Stimulated activated CD4-positive, alpha-beta T cell treated with anti-CD3 and anti-CD28 coated beads, Interleukin-2, amount 100 ng/mL, for 24 hours (primary cell): ENCODE measurements around the gene DDX51.

Experiments used
- DNase-seq, 2 donors: peaks; one replicate each; pipeline ENCODE4 v3.0.0-alpha.2; 2020

Gene DDX51, protein sequence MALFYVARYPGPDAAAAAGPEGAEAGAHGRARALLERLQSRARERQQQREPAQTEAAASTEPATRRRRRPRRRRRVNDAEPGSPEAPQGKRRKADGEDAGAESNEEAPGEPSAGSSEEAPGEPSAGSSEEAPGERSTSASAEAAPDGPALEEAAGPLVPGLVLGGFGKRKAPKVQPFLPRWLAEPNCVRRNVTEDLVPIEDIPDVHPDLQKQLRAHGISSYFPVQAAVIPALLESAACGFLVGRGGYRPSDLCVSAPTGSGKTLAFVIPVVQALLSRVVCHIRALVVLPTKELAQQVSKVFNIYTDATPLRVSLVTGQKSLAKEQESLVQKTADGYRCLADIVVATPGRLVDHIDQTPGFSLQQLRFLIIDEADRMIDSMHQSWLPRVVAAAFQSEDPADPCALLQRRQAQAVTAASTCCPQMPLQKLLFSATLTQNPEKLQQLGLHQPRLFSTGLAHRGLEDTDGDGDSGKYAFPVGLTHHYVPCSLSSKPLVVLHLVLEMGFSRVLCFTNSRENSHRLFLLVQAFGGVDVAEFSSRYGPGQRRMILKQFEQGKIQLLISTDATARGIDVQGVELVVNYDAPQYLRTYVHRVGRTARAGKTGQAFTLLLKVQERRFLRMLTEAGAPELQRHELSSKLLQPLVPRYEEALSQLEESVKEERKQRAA

GRCh38 chr12:132144115-132144809, at the start of gene DDX51, which contains the start of gene NOC4L:
Gene DDX51, minus strand, starts transcription at chr12:132144319. Its CDS starts 23 bp downstream, at chr12:132144296.
Gene NOC4L, plus strand, starts transcription at chr12:132144457. Its CDS starts 32 bp downstream, at chr12:132144489.
- peak; percentile 97 for DNase-seq

DNA sequence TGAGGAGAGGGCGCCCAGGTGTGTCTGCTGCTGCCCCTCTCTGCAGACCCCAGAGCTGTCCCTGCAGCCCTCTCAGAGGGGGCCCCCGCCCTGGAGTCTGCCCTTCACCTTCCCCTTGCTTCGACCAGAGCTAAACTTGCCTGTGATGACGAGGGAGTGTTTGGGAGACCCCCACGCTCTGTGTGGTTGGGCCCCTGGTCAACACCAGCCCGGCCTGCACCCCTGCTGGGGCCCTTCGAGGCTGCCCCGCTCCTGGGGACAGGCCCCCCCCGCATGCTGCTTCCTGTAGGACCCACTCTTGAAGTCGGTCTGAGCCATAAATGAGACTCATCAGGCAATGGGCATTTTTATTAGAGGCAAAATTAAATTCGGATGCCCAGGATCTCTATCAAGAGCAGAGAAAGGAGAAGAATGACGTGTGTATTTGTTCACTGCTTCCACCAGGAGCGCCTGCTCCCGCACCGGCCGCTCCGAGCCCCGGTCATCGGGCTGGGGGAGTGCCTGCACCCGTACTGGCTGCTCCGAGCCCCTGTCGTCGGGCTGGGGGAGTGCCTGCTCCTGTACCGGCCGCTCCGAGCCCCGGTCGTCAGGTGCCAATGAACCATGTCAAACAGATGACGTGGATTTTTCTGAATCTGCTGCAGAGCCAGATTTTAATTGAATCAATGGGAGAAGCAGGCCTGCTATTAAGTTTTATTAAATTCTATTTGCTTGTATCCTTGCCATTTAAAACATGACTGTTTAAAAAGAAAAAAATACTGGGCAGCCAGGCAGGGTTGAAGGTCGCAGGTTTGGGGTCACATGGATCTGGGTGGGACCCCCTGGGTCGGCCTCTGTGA, 47.8 kb upstream of the DDX51 start:
- DNase-seq = no peak

DNA sequence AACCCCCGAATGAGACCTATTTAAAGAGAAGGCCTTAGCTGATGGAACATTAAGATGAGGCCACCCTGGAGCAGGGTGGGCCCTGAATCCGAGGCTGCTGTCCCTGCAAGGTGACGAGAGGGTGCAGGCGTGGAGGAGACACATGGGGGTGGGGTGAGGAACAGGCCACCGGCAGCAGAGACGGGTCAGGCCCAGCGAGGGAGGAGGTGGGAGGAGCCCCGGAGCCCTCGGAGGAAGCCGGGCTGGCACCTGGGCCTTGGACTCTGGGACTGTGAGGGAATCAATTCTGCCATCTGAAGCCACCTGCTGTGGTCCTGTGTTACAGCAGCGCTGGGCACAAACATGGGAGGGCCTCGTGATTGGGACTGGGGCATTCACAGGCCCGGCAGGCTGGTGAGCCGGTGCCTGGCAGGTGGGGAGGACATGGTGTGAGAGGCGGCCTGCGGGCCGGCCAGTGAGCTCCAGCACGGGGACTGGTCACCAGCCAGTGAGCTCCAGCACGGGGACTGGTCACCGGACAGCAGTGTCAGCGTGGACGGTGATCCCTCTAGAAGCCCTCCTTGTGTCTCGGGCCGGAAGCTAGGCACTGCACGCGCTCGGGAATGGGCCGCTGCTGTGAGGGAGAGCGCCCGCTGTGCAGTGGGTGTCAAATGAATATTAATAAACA, 46.8 kb upstream of the DDX51 start:
- DNase-seq = no peak

DNA sequence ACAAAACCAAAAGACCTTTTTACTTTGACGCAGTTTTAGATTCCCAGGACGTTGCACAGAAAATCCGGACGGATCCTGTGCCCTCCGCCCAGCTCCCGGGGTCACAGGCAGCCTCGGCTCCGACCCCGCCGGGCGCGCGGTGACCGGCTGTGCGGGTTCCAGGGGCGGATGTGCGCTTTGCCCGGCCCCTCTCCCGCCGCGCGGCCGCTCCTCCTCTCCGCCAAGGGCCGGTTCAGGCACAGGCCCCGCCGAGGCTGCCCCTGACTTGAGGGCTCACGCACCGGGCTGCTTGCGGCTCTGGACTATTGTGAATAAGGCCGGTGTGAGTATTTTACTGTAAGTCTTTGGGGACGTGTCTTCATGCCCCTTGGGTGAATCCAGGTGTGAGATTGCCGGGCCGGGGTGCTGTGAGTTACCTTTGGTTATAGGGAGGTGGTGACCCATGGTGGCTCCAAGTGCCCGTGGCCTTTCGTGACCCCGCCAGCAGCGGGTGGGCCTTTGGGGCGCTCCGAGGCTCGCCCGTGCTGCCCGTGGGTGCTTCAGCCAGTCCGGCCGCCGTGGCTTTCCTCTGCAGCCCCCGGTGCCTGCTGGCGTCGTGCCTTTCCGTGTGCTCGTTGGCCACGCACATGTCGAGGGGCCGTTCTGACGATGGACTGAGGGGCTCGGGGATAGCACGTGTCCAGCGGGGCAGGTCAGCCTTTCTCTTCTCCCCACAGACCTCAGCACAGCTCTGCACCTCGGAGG, 46.1 kb upstream of the DDX51 start:
- no peak for DNase-seq

- DNase-seq = peak; percentile 95
These were observed 45.4 kb upstream of the DDX51 start for GRCh38 chr12:132189378-132190011.

DNA sequence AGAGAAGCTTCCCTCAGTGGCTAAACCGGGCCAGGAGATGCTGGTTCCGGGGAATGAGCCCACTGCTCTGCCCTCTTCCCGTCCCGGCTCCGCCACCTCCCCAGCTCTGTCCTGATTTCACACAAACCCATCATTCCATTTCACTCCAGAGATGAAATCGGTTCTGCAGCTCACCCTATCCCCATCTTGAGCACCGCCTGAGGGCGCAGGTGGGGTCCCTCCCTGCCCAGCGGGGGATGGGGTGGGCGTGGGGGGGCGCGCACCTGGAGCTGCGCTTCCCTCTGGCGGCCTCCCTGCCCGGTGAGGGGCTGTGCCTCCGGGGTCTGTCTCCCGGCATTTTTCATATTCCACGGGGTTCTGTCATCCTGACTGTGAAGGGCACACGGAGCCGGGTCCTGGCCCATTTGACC, 44.8 kb upstream of the DDX51 start:
- DNase-seq = no peak

GRCh38 chr12:132188451-132188901, 44.4 kb upstream of the DDX51 start:
- no peak for DNase-seq

- no peak for DNase-seq
These were observed 43.7 kb upstream of the DDX51 start for GRCh38 chr12:132187646-132188450.

DNA sequence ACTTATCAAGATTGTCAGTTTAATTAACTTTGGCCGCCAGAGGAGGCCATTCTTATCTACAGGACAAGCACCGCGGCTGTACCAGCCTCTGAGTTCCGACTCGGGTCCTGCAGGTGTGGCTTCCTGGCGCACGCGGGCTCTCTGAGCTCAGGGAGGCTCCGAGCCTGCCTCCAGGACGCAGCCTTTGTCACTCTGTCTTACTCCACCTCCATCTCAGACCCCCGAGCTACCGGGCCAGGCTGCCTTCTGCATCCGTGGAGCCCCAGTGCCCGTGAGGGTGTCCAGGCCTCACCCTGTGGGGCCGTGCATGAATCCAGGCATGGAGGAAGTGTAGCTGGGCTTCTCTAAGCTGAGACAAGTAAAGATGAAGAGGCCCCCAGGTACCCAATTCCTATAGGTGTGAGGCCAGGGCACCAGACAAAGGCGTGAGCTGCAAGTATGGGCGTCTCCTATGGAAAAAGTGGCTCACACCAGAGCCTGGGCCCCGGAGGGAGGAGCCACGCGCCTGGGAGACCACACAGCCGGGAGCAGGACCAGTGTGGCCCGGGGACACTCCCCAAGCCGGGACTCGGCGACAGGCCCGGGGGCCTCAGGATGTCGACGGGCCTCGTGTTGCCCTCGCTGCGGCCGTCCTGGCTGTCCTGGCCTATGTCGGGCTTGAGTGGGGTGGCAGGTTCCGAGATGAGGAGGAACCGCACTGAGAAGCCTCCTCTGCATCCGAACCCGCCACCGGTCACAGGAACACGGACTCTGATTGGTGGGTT, 42.9 kb upstream of the DDX51 start:
- peak; percentile 25 to 30 for DNase-seq

DNA sequence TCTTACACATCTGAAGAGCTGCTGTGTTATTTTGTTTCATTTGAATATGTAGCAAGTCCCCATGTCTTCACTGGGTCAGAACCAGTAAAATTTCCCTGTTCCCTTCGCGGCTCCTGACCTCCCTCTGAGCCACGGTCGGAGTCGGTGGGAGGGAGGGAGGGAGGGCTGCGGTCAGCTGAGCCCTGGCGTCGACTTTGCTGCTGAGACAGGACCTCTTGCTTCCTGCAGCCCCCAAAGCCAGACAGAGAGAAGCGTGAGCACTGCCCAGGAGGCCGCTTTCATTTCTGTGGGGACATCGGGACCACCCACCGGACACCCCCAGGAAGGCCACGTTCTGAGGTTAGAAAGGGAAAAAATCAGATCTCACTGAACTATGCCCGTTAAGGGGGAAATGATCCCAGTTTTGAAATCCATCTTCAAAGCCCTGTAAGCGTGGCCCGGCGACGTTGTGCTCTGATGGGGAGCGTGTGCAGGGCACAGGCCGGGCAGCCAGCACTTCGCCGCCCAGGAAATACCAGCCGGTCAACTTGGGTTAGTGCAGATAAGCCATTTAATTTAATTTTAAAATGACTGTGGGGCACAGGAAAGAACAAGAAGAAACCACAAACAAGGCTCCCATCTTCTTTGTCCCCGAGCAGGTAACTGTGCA, 42.2 kb upstream of the DDX51 start:
- no peak for DNase-seq

DNA sequence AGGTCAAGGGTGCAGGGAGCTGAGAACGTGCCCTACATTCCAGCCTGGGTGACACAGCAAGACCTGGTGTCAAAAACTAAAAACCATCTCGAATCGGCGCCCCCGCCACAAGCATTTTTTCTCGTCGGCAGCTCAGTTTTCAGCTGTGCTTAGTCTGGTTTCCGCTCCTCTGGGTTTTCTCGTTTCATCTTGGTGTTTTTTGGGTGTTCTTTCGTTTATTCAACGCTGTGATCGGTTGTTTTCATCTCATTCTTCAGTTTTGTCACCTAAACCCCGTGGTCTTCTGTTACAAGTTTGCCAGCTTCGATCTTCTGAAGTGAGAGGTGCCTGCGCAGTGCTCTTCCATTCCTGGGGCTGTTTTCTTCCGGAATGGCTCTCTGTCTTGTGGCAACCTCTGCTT, 41.6 kb upstream of the DDX51 start:
- no peak for DNase-seq

- DNase-seq = no peak
These were observed 38.7 kb upstream of the DDX51 start for GRCh38 chr12:132182711-132183365.

GRCh38 chr12:132182206-132182710, 38.1 kb upstream of the DDX51 start:
- no peak for DNase-seq

DNA sequence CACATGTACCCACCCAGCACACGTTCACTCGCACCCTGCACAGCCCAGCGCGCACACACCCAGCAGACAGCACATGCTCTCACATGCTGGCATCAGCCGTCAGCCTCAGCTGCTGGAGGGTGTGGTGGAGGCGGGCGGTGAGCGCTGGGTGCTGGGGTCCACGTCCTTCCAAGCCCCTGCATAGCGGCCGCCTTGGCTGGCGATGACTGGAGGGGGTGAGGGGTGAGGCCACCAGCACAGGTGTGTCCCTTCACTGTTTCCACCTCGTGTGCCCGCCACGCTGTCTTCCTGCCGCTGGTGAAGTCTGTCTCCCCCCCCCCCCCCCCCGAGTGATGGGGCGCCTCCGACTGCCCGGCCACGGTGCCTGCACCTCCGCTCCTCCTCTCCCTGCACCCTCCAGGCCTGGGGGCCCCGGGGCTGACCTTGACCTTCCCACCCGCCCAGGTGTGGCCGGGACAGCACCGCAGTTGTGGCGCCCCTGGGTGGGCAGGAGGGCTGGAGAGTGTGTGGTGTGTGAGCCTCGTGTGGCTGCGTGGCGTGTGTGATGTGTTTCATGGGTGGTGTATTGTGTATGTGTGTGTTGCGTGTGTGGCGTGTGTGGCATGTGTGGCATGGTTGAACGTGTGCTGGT, 37.6 kb upstream of the DDX51 start:
- no peak for DNase-seq

GRCh38 chr12:132180648-132181546, 36.8 kb upstream of the DDX51 start:
- DNase-seq = no peak
